HG03064 (cell line): Measurements from ENCODE around the gene TOMM20L.
"Not testable (repeated sequence)": the region's sequence is repeated elsewhere in the genome, so short reads cannot be mapped to it uniquely, and the experiment has no call there.

ENCODE experiments used
- ATAC-seq: cut with Tn5 transposase; IDR thresholded peaks from one replicate; pipeline ENCODE4 v1.9.1; 2021; ENCODE audit warnings: low read depth; ENCODE audit not compliant: unreplicated experiment

Gene TOMM20L

GRCh38 chr14:58395812-58396788, at the start of gene TOMM20L:
Gene TOMM20L (plus strand): TSS chr14:58395930. CDS start chr14:58395958, 28 bp downstream.
- ATAC-seq = peak; percentile 90

- ATAC-seq = no peak
Observed at GRCh38 chr14:58353516-58354299, 42.0 kb upstream of the TOMM20L start.

- no peak for ATAC-seq
Observed at GRCh38 chr14:58354808-58355207, 40.9 kb upstream of the TOMM20L start.

GRCh38 chr14:58356268-58356667, 39.5 kb upstream of the TOMM20L start:
- ATAC-seq = no peak

- ATAC-seq = not testable (repeated sequence)
Observed at GRCh38 chr14:58362272-58362671, 33.5 kb upstream of the TOMM20L start.

DNA sequence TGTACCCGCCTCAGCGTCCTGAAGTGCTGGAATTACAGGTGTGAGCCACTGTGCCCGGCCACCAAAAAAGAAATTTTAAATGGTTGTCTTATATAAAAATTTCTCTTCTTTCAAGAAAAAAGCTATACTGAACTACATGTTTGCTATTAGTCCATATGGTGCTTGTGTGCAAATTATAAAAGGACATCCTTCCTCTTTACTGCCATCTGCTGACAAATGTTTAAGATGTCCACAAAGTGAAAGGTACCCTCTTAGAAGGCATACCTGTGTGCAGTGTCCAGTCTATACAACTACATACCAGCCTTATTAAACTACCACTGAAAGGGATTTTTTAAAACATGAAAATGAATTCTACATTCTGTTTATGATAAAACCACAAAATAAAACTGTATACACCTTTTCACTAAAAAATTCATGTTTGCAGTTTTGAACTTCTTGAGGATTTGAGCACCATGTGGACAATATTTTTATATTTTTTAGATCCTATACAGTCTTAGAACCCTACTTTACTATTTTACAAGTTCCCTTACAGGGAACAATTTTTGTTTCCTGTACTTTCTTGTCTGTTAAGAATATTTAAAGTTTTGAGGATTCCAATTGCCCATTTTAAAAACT, 32.8 kb upstream of the TOMM20L start:
- ATAC-seq = no peak

- no peak for ATAC-seq
Observed at GRCh38 chr14:58364316-58364715, 31.4 kb upstream of the TOMM20L start.

DNA sequence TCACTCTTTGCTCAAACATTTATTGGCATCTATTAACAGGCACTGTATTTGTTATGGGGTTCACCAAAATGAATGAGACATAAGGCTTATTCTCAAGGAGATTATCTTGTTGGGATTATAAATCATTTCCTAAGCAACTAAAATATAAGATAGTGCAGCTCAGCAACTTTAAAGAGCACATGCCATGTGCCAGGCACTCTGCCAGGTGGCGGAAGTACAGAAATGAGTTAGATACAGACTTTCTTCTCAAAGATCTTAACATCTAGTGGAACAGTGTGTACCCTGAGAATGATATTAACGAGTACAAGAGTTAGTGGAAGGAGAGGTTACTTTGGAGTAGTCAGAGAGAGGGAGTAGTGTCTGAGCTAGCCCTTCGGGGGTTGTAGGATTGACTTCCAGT, 28.4 kb upstream of the TOMM20L start:
- ATAC-seq = no peak

DNA sequence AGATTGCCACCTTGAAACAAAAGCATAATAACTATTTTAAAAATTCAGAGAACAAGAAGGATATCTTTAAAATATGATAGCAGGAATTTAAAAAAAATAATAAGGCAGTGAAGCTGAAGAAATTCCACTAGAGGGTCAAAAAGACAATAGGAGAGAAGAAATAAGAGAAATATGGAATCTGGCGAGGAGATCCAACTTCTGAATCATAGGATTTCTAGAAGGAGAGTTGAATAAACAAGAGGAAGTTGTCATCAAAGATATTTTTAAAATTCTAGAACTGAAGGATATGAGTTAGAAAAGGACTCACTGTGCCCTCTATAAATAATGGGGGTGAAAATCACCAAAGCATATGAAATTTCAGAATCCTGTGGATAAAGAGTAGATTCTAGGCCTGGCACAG, 26.8 kb upstream of the TOMM20L start:
- ATAC-seq = no peak

- no peak for ATAC-seq
Observed at GRCh38 chr14:58376791-58377190, 18.9 kb upstream of the TOMM20L start.

DNA sequence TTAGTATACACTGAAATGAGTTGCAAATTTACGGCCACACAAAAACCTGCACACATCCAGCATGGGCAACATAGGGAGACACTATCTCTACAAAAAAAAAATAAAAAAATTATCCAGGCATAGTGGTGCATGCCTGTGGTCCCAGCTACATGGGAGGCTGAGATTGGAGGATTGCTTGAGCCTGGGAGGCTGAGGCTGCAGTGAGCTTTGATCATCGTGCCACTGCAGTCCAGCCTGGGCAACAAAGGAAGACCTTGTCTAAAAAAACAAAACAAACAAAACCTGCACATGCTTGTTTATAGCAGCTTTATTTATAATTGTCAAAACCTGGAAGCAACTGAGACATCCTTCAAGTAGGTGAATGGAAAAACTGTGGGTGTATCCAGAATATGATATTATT, 4.9 kb upstream of the TOMM20L start:
- ATAC-seq = no peak

GRCh38 chr14:58395562-58395811, 243 bp upstream of the TOMM20L start:
- peak; percentile 12 for ATAC-seq

- ATAC-seq = no peak
Observed at GRCh38 chr14:58397156-58397555, 1.4 kb downstream of the TOMM20L start.

GRCh38 chr14:58398495-58398894, 2.8 kb downstream of the TOMM20L start:
- ATAC-seq = no peak

- no peak for ATAC-seq
Observed at GRCh38 chr14:58398895-58399294, 3.2 kb downstream of the TOMM20L start.

DNA sequence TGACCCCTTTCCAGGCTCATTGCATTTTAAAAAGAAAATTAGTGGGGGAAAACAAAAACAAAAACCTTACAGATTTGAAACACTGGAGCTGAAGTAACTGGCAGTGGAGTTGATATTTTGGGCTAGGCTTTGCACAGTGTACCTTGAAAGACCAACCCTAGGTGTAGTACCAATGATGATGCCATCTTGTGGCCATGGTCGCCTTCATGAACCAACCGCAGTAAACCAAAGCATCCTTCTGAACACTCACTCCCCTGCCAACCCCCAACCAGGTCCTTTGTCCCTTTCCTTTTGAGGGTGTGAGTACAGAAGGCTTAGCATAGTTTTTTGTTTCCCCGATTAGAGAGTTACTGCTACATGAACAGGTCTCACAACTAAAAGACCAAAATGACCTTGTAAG, 5.9 kb downstream of the TOMM20L start:
- no peak for ATAC-seq

DNA sequence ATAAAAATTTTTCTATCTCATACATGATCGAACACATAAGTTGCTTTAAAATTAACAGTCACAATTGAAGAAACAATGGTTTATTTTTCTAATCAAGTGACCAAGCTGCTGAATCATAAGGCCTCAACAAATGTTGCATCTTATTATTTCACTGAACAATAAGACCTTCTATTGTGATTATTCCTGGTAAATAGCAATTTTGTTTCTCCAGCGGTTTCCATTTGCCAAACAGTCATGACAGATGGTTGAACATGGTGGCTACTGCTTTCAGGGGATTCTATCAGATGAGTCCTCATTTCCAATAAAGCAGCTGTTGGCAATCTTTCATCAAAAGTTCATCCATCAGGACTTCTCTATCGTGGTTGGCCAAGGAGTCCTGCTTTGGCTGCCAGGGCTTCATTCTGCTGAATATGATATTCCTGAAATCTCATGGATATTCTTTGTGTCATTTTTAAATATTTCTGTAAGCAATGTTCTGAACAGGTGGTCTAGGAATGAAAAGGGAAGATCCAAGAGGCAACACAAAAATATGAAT, 13.0 kb downstream of the TOMM20L start:
- ATAC-seq = no peak

GRCh38 chr14:58414845-58415244, 19.1 kb downstream of the TOMM20L start:
- no peak for ATAC-seq

- no peak for ATAC-seq
Observed at GRCh38 chr14:58415636-58416547, 20.2 kb downstream of the TOMM20L start.

- ATAC-seq = not testable (repeated sequence)
Observed at GRCh38 chr14:58416934-58417333, 21.2 kb downstream of the TOMM20L start.
